BE2C (cell line): ENCODE measurements around the gene RNF14.
A peak's percentile ranks its signal among the peaks of the same experiment; 100 is the strongest.

Experiments
- DNase-seq: peaks from one replicate; pipeline ENCODE4 v3.0.0-alpha.2; 2020
- H3K27me3 ChIP-seq: fragments of 250-450 bp; sonication (Bioruptor Pico); 2 replicates; pipeline ENCODE4 v1.5.1; 2020; ENCODE audit warnings: mild to moderate bottlenecking
- H3K36me3 ChIP-seq: fragments of 250-450 bp; sonication (Bioruptor Pico); 2 replicates; pipeline ENCODE4 v1.5.1; 2020; ENCODE audit warnings: mild to moderate bottlenecking
- H3K4me1 ChIP-seq: fragments of 250-450 bp; sonication (Bioruptor Pico); 2 replicates; pipeline ENCODE4 v1.5.1; 2020
- H3K4me3 ChIP-seq: 2 replicates; pipeline ENCODE4 v1.5.1; 2011; ENCODE audit warnings: low read depth, low read length
- H3K9me3 ChIP-seq: fragments of 250-450 bp; sonication (Bioruptor Pico); 2 replicates; pipeline ENCODE4 v1.5.1; 2020
- TF ChIP-seq, protein P1 (sequence below): IDR thresholded peaks from 2 replicates; pipeline ENCODE4 v1.5.1; 2012; ENCODE audit warnings: mild to moderate bottlenecking, low read depth, low read length

The RNF14 gene

GRCh38 chr5:142000173-142000572, 31.3 kb downstream of the RNF14 start:
- DNase-seq: no peak
- TF ChIP-seq, protein P1, sequence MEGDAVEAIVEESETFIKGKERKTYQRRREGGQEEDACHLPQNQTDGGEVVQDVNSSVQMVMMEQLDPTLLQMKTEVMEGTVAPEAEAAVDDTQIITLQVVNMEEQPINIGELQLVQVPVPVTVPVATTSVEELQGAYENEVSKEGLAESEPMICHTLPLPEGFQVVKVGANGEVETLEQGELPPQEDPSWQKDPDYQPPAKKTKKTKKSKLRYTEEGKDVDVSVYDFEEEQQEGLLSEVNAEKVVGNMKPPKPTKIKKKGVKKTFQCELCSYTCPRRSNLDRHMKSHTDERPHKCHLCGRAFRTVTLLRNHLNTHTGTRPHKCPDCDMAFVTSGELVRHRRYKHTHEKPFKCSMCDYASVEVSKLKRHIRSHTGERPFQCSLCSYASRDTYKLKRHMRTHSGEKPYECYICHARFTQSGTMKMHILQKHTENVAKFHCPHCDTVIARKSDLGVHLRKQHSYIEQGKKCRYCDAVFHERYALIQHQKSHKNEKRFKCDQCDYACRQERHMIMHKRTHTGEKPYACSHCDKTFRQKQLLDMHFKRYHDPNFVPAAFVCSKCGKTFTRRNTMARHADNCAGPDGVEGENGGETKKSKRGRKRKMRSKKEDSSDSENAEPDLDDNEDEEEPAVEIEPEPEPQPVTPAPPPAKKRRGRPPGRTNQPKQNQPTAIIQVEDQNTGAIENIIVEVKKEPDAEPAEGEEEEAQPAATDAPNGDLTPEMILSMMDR: no peak
- H3K27me3 ChIP-seq: no peaks in the 10 kb centered on the region
- peaks cover 5% of the 10 kb centered on the region; the same call in 1 of the 2 replicates for H3K4me1 ChIP-seq
- H3K4me3 ChIP-seq: no peak overlapping the region
- peaks cover 52% of the 10 kb centered on the region for H3K36me3 ChIP-seq
- H3K9me3 ChIP-seq: no peaks in the 10 kb centered on the region

- Histone ChIP-seq H3K27me3 (no peaks in the 10 kb centered on the region), H3K4me1 (peaks cover 5% of the 10 kb centered on the region; the same call in 1 of the 2 replicates), H3K36me3 (peaks cover 60% of the 10 kb centered on the region), H3K9me3 (no peaks in the 10 kb centered on the region), H3K4me3 (no peak overlapping the region)
- DNase-seq: peak; percentile 43
- TF ChIP-seq, protein P1: peak; percentile 72
Observed at GRCh38 chr5:142000704-142001484, 32.0 kb downstream of the RNF14 start.

GRCh38 chr5:142003266-142003800, 34.4 kb downstream of the RNF14 start:
- Histone ChIP-seq H3K27me3 (no peaks in the 10 kb centered on the region), H3K36me3 (peaks cover 69% of the 10 kb centered on the region), H3K4me3 (no peak overlapping the region), H3K9me3 (no peaks in the 10 kb centered on the region), H3K4me1 (peaks cover 5% of the 10 kb centered on the region; the same call in 1 of the 2 replicates)
- no peak for DNase-seq
- TF ChIP-seq, protein P1: no peak

- TF ChIP-seq, protein P1: no peak
- H3K4me1 ChIP-seq: peaks cover 5% of the 10 kb centered on the region
- no peak overlapping the region for H3K4me3 ChIP-seq
- H3K36me3 ChIP-seq: peaks cover 55% of the 10 kb centered on the region
- H3K27me3 ChIP-seq: no peaks in the 10 kb centered on the region
- no peaks in the 10 kb centered on the region for H3K9me3 ChIP-seq
- no peak for DNase-seq
Observed at GRCh38 chr5:142006363-142007236, 37.7 kb downstream of the RNF14 start.

- no peak for DNase-seq
- TF ChIP-seq, protein P1: no peak
- H3K27me3 ChIP-seq: no peaks in the 10 kb centered on the region
- H3K36me3 ChIP-seq: peaks cover 52% of the 10 kb centered on the region
- H3K9me3 ChIP-seq: no peaks in the 10 kb centered on the region
- H3K4me1 ChIP-seq: peaks cover 5% of the 10 kb centered on the region
- H3K4me3 ChIP-seq: no peak overlapping the region
Observed at GRCh38 chr5:142007237-142007544, 38.3 kb downstream of the RNF14 start.
